Bronchial epithelial cell (primary cell): Measurements from ENCODE around the gene HPSE. TPM values are rescaled to one million over a fixed set of nuclear protein-coding genes. Genes with fewer than 3 reads are reported as not detected.

Experiments
- DNase-seq: peaks from one replicate; pipeline ENCODE4 v3.0.0-alpha.2; 2010; ENCODE audit warnings: low read depth
- FAIRE-seq: peaks from 2 replicates; lab custom pipeline; 2011; peaks lifted over from hg19 to GRCh38; lab: Jason Lieb, UNC
- H3K27me3 ChIP-seq: 2 replicates; pipeline ENCODE4 v1.5.1; 2011; ENCODE audit warnings: low read length; ENCODE audit not compliant: control insufficient read depth, insufficient read depth
- H3K36me3 ChIP-seq: 2 replicates; pipeline ENCODE4 v1.5.1; 2011; ENCODE audit warnings: low read length; ENCODE audit not compliant: control insufficient read depth, insufficient read depth
- H3K4me3 ChIP-seq: 2 replicates; pipeline ENCODE4 v1.5.1; 2011; ENCODE audit warnings: mild to moderate bottlenecking, low read depth, low read length, control low read depth
- total RNA-seq: library from RNA; depleted of rRNA; stranded (reverse); fragments of >200 nt; gene quantifications from 2 replicates; pipeline ENCODE4 v1.2.1, GENCODE V29; 2014
- TF ChIP-seq, protein P1 (sequence below): IDR thresholded peaks from 2 replicates; pipeline ENCODE4 v1.5.1; 2011; ENCODE audit warnings: mild to moderate bottlenecking, moderate library complexity, low read length, control low read depth, inconsistent platforms; ENCODE audit not compliant: insufficient read depth, severe bottlenecking

HPSE gene
- total RNA-seq, 1 donor from 2014 or later: 2.6 TPM

DNA sequence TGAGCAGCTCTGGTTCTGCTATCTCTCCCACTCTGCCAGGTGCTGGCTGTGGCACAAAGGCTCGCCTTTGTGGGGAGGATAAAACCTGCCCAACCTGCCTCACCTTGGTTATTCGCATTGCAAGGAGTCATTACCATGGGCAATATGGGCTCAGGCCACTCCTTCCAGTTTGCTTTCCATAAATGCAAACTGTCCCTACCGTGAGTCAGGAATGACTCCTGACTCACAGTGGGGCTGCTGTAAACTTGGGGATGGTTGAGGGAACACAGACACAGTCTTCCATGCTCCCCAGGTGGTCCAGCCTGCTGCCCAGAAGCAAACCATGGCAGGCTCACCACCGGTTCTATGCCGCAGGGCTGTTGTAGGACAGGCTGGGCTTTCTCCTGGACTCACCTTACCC is 86.2 kb downstream of the HPSE start:
- Histone ChIP-seq H3K27me3 (no peaks in the 10 kb centered on the region), H3K4me3 (no peak overlapping the region), H3K36me3 (no peaks in the 10 kb centered on the region)
- no peak for FAIRE-seq
- DNase-seq: peak; percentile 79
- TF ChIP-seq, protein P1, sequence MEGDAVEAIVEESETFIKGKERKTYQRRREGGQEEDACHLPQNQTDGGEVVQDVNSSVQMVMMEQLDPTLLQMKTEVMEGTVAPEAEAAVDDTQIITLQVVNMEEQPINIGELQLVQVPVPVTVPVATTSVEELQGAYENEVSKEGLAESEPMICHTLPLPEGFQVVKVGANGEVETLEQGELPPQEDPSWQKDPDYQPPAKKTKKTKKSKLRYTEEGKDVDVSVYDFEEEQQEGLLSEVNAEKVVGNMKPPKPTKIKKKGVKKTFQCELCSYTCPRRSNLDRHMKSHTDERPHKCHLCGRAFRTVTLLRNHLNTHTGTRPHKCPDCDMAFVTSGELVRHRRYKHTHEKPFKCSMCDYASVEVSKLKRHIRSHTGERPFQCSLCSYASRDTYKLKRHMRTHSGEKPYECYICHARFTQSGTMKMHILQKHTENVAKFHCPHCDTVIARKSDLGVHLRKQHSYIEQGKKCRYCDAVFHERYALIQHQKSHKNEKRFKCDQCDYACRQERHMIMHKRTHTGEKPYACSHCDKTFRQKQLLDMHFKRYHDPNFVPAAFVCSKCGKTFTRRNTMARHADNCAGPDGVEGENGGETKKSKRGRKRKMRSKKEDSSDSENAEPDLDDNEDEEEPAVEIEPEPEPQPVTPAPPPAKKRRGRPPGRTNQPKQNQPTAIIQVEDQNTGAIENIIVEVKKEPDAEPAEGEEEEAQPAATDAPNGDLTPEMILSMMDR: no peak

DNA sequence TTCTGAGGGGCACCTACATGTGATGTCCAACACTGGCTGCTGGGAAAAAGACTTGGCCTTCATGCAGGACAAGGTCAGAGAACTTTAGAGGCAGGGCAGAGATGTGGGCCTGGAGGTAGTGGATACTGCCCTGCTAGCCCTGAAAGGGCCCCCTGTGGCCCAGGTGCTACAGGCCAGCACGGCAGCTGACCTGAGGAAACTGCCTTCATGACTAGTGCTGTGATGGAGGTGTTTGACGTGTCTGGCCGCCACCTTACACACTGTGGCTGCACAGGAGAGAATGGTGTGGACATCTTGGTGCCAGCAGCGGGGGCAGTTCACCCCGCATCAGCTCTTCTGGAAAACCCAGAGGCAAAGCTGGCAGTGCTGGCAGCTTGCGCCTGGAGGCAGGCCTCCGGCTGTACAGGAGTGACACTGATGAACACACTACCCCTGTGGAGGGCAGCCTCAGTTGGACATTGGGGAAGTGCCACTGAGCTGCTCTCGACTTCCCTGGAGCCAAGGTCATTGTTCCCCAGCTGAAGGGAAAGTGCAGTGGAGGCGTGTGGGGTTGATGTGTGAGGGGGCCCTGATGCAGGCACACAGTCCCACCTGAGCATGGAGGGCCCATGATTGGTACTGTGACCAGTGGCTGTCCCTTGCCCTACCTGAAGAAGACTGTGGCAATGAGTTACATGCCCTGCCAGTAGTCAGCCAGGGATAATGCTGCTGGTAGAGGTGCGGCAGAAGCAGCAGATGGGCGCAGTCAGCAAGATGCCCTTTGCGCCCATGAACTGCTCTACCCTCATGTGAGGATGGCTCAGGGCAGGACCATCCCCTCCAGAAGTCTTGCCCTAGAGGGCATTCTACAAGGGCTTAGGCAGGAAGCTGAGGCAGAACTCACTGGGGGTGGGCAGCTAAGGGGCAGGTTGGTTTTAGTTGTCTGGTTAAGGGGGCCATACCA is 87.0 kb downstream of the HPSE start:
- Histone ChIP-seq H3K36me3 (no peaks in the 10 kb centered on the region), H3K27me3 (no peaks in the 10 kb centered on the region), H3K4me3 (no peak overlapping the region)
- TF ChIP-seq, protein P1: no peak
- DNase-seq: no peak
- no peak for FAIRE-seq

Other genes starting within 250 kb of the HPSE start
- 0.79 and 4.4 TPM in 2 replicates for gene PLAC8, start 220.1 kb downstream of the HPSE start, total RNA-seq
- gene COQ2, start 50.0 kb downstream of the HPSE start, total RNA-seq: 9.5 and 14.7 TPM in 2 replicates
- 7.4 and 10.1 TPM in 2 replicates for gene HELQ, start 121.0 kb upstream of the HPSE start, total RNA-seq
- 22.9 and 31.2 TPM in 2 replicates for gene MRPS18C, start 121.2 kb upstream of the HPSE start, total RNA-seq
- gene ABRAXAS1, start 150.3 kb upstream of the HPSE start, total RNA-seq: 6.6 and 7.0 TPM in 2 replicates
- 4.5 and 13.7 TPM in 2 replicates for gene GPAT3, start 201.3 kb upstream of the HPSE start, total RNA-seq